Mesenchymal stem cell (in vitro differentiated cells and primary cell): ENCODE data around the gene ATE1.

Source experiments
- DNase-seq: peaks from one replicate; pipeline ENCODE4 v3.0.0-alpha.2; 2013
- H2AFZ ChIP-seq: one replicate; pipeline ENCODE4 v1.6.1; 2013; ENCODE audit warnings: low read depth, mild to moderate bottlenecking, control low read depth, inconsistent platforms, low read length, moderate library complexity
- H2AK5ac ChIP-seq: 2 replicates; pipeline ENCODE4 v1.6.1; 2013; ENCODE audit warnings: low read length, moderate library complexity, mild to moderate bottlenecking, inconsistent platforms; ENCODE audit not compliant: severe bottlenecking
- H2BK120ac ChIP-seq: one replicate; pipeline ENCODE4 v1.6.1; 2013; ENCODE audit warnings: low read depth, mild to moderate bottlenecking, inconsistent platforms, low read length, moderate library complexity
- H2BK12ac ChIP-seq, 2 experiments: one replicate each; pipeline ENCODE4 v1.6.1; 2013; ENCODE audit warnings: inconsistent platforms in 2 of 2, low read length in 2 of 2, mild to moderate bottlenecking in 2 of 2, moderate library complexity in 2 of 2, control low read depth in 1 of 2
- H2BK15ac ChIP-seq: one replicate; pipeline ENCODE4 v1.6.1; 2013; ENCODE audit warnings: mild to moderate bottlenecking, low read depth, inconsistent platforms; ENCODE audit not compliant: poor library complexity, severe bottlenecking
- H2BK5ac ChIP-seq: 2 replicates; pipeline ENCODE4 v1.6.1; 2013; ENCODE audit warnings: low read depth, mild to moderate bottlenecking, low read length, control low read depth, inconsistent platforms; ENCODE audit not compliant: poor library complexity, severe bottlenecking
- H3K14ac ChIP-seq, 2 experiments: one replicate each; pipeline ENCODE4 v1.6.1; 2013; ENCODE audit warnings: inconsistent platforms in 2 of 2, low read length in 2 of 2, control low read depth in 1 of 2, mild to moderate bottlenecking in 1 of 2, moderate library complexity in 1 of 2
- H3K18ac ChIP-seq, 2 experiments: one replicate each; pipeline ENCODE4 v1.6.1; 2013; ENCODE audit warnings: inconsistent platforms in 2 of 2, low read length in 2 of 2, control low read depth in 1 of 2, low read depth in 1 of 2, mild to moderate bottlenecking in 1 of 2
- H3K23ac ChIP-seq, 2 experiments: one replicate each; pipeline ENCODE4 v1.6.1; 2013; ENCODE audit warnings: inconsistent platforms in 2 of 2, low read length in 2 of 2, mild to moderate bottlenecking in 2 of 2, moderate library complexity in 2 of 2, control low read depth in 1 of 2
- H3K27ac ChIP-seq: 2 replicates; pipeline ENCODE4 v1.5.1; 2013; ENCODE audit warnings: mild to moderate bottlenecking, moderate library complexity, low read length, control low read depth, inconsistent platforms; ENCODE audit not compliant: poor library complexity, severe bottlenecking
- H3K27me3 ChIP-seq, 2 experiments: 2 replicates each; pipeline versions ENCODE4 v1.6.1 to v1.7.0; 2013; ENCODE audit warnings: low read length in 2 of 2, mild to moderate bottlenecking in 2 of 2, moderate library complexity in 2 of 2, control low read depth in 1 of 2, inconsistent platforms in 1 of 2; ENCODE audit not compliant: control insufficient read depth in 1 of 2, insufficient read depth in 1 of 2
- H3K36me3 ChIP-seq, 2 experiments: 2 replicates each; pipeline versions ENCODE4 v1.6.1 to v1.7.0; 2013; ENCODE audit warnings: low read length in 2 of 2, control low read depth in 1 of 2, inconsistent platforms in 1 of 2, low read depth in 1 of 2, mild to moderate bottlenecking in 1 of 2; ENCODE audit not compliant: insufficient read depth in 2 of 2, control insufficient read depth in 1 of 2
- H3K4ac ChIP-seq, 2 experiments: one replicate each; pipeline ENCODE4 v1.6.1; 2013; ENCODE audit warnings: inconsistent platforms in 2 of 2, low read length in 2 of 2, mild to moderate bottlenecking in 2 of 2, moderate library complexity in 2 of 2, control low read depth in 1 of 2, low read depth in 1 of 2
- H3K4me1 ChIP-seq: 2 replicates; pipeline ENCODE4 v1.6.1; 2013; ENCODE audit warnings: low read depth, low read length, control low read depth; ENCODE audit not compliant: control insufficient read depth, insufficient read depth
- H3K4me2 ChIP-seq: 2 replicates; pipeline ENCODE4 v1.6.1; 2013; ENCODE audit warnings: low read length, mild to moderate bottlenecking, inconsistent platforms; ENCODE audit not compliant: poor library complexity, severe bottlenecking
- H3K4me3 ChIP-seq, 2 experiments: 2 replicates each; pipeline versions ENCODE4 v1.5.1 to v1.7.0; 2013; ENCODE audit warnings: low read length in 2 of 2, mild to moderate bottlenecking in 2 of 2, control low read depth in 1 of 2, low read depth in 1 of 2; ENCODE audit not compliant: insufficient read depth in 1 of 2
- H3K79me1 ChIP-seq: replicated peaks from 2 replicates; pipeline ENCODE4 v1.6.1; 2013; ENCODE audit warnings: mild to moderate bottlenecking, control low read depth, low read length, inconsistent platforms; ENCODE audit not compliant: poor library complexity, severe bottlenecking
- H3K9ac ChIP-seq: 2 replicates; pipeline ENCODE4 v1.7.0; 2013; ENCODE audit warnings: mild to moderate bottlenecking, low read length, moderate library complexity
- H3K9me3 ChIP-seq: 2 replicates; pipeline ENCODE4 v1.7.0; 2013; ENCODE audit warnings: mild to moderate bottlenecking, low read length; ENCODE audit not compliant: control insufficient read depth
- H4K8ac ChIP-seq: one replicate; pipeline ENCODE4 v1.6.1; 2013; ENCODE audit warnings: inconsistent platforms, mild to moderate bottlenecking, low read length, moderate library complexity
- H4K91ac ChIP-seq: one replicate; pipeline ENCODE4 v1.6.1; 2013; ENCODE audit warnings: mild to moderate bottlenecking, low read length, inconsistent platforms
- WGBS: methylation state at CpG from one replicate; pipeline ENCODE4 v1.1.7; 2013; ENCODE audit warnings: mixed read lengths; 5-methylcytosine and 5-hydroxymethylcytosine counted together

ATE1 gene

DNA sequence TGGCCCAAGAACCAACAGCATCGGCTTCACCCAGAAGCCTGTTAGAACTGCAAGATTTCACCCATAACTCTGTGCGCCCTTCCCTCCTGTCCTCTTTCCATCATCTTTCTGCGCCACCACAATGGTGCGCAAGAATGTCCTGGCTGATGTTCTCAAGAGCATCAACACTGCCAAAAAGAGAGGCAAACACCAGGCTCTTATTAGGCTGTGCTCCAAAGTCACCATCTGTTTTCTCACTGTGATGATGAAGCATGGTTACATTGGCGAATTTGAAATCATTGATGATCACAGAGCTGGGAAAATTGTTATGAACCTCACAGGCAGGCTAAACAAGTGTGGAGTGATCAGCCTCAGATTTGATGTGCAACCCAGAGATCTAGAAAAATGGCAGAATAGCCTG lies 214.3 kb downstream of the ATE1 start:
- no peak overlapping the region for H3K9ac ChIP-seq
- no peak overlapping the region for H3K14ac ChIP-seq
- no peak overlapping the region for H3K4ac ChIP-seq
- WGBS = 93% methylated on average over 5 of the region's 5 CpGs
- H3K79me1 ChIP-seq = no peaks in the 10 kb centered on the region
- H2BK5ac ChIP-seq = no peak overlapping the region
- H3K4me3 ChIP-seq = no peak overlapping the region
- no peak overlapping the region for H2AK5ac ChIP-seq
- H2BK15ac ChIP-seq = no peak overlapping the region
- H3K4me2 ChIP-seq = no peak overlapping the region
- H4K91ac ChIP-seq = no peak overlapping the region
- H3K4me1 ChIP-seq = no peaks in the 10 kb centered on the region
- H3K36me3 ChIP-seq = no peaks in the 10 kb centered on the region
- H3K27ac ChIP-seq = no peak overlapping the region
- peaks cover 4% of the 10 kb centered on the region for H3K9me3 ChIP-seq
- no peak overlapping the region for H2BK120ac ChIP-seq
- H2AFZ ChIP-seq = no peak overlapping the region
- peaks cover 0 to 2% of the 10 kb centered on the region in 2 experiments for H3K27me3 ChIP-seq
- H3K23ac ChIP-seq = no peak overlapping the region
- H4K8ac ChIP-seq = no peak overlapping the region
- H3K18ac ChIP-seq = no peak overlapping the region
- H2BK12ac ChIP-seq = no peak overlapping the region
- DNase-seq = no peak

GRCh38 chr10:121710971-121711370 lies 216.9 kb downstream of the ATE1 start:
- Histone ChIP-seq H3K9ac (no peak overlapping the region), H3K36me3 (no peaks in the 10 kb centered on the region), H2BK5ac (no peak overlapping the region), H3K14ac (no peak overlapping the region), H3K18ac (no peak overlapping the region), H3K27me3 (peaks cover 4 to 5% of the 10 kb centered on the region in 2 experiments), H2AFZ (no peak overlapping the region), H3K79me1 (no peaks in the 10 kb centered on the region), H3K9me3 (peaks cover 4% of the 10 kb centered on the region), H4K91ac (no peak overlapping the region), H3K4me3 (no peak overlapping the region), H4K8ac (no peak overlapping the region), H3K4me2 (no peak overlapping the region), H3K4ac (no peak overlapping the region), H2AK5ac (no peak overlapping the region), H3K27ac (no peak overlapping the region), H2BK120ac (no peak overlapping the region), H2BK12ac (no peak overlapping the region), H3K23ac (no peak overlapping the region), H2BK15ac (no peak overlapping the region), H3K4me1 (no peaks in the 10 kb centered on the region)
- 75% methylated on average over 7 of the region's 7 CpGs for WGBS
- DNase-seq = no peak

DNA sequence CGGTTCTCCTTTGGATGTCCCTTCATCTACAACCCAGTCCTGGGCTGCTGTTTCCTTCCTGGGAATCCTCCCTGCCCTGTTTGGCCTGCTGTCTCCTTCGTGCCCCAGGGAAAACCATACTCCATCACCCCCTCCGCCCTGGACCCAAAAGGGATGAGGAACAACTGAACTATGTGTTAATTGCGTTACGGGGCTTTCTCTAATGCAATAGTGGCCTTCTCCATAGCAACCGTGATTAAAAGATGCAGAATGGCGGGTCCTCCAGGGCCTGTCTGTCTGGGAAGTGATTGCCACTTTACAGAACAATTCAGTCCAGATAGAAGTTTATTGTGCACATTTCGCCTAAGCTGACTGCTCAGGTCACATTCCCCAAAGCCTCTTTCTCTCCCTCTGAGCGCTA lies 217.6 kb downstream of the ATE1 start:
- Histone ChIP-seq H2BK5ac (no peak overlapping the region), H3K9ac (peak overlapping the region; percentile 23), H2BK15ac (no peak overlapping the region), H3K27me3 (peaks cover 4 to 5% of the 10 kb centered on the region in 2 experiments), H2BK120ac (no peak overlapping the region), H3K23ac (no peak overlapping the region), H2BK12ac (no peak overlapping the region), H3K27ac (no peak overlapping the region), H4K91ac (no peak overlapping the region), H3K36me3 (no peaks in the 10 kb centered on the region), H3K4me3 (no peak overlapping the region), H2AFZ (no peak overlapping the region), H3K18ac (no peak overlapping the region), H4K8ac (no peak overlapping the region), H3K4me1 (no peaks in the 10 kb centered on the region), H3K9me3 (peaks cover 4% of the 10 kb centered on the region), H3K4me2 (no peak overlapping the region), H3K79me1 (no peaks in the 10 kb centered on the region), H3K14ac (no peak overlapping the region), H3K4ac (no peak overlapping the region), H2AK5ac (no peak overlapping the region)
- WGBS = 73% methylated on average over 8 of the region's 9 CpGs
- no peak for DNase-seq

- Histone ChIP-seq H2AFZ (no peak overlapping the region), H3K36me3 (no peaks in the 10 kb centered on the region), H3K27ac (no peak overlapping the region), H3K9me3 (peaks cover 4% of the 10 kb centered on the region), H3K4me2 (no peak overlapping the region), H3K4me1 (no peaks in the 10 kb centered on the region), H3K79me1 (no peaks in the 10 kb centered on the region), H3K9ac (peak overlapping the region; percentile 23), H3K27me3 (peaks cover 4 to 5% of the 10 kb centered on the region in 2 experiments), H4K8ac (no peak overlapping the region), H3K23ac (no peak overlapping the region), H2AK5ac (no peak overlapping the region), H3K4me3 (no peak overlapping the region), H2BK120ac (no peak overlapping the region), H3K18ac (no peak overlapping the region), H3K4ac (no peak overlapping the region), H3K14ac (no peak overlapping the region), H4K91ac (no peak overlapping the region), H2BK15ac (no peak overlapping the region), H2BK5ac (no peak overlapping the region), H2BK12ac (no peak overlapping the region)
- no peak for DNase-seq
- 68% methylated on average over 8 of the region's 9 CpGs for WGBS
Observed at GRCh38 chr10:121709675-121710073, 218.2 kb downstream of the ATE1 start.
